NCI-H1436 (cell line): ENCODE results near the gene ZNF160.
"Not testable (repeated sequence)": the region's sequence is repeated elsewhere in the genome, so short reads cannot be mapped to it uniquely, and the experiment has no call there.

Experiments used
- DNase-seq: peaks from one replicate; lab custom pipeline; 2025; lab: John Stamatoyannopoulos, UW

ZNF160 gene

GRCh38 chr19:53103234-53104203 lies at the start of gene ZNF160:
Gene ZNF160, minus strand, starts transcription at chr19:53103422. Its CDS starts 17,146 bp downstream, at chr19:53086276.
- DNase-seq: peak; percentile 99

DNA sequence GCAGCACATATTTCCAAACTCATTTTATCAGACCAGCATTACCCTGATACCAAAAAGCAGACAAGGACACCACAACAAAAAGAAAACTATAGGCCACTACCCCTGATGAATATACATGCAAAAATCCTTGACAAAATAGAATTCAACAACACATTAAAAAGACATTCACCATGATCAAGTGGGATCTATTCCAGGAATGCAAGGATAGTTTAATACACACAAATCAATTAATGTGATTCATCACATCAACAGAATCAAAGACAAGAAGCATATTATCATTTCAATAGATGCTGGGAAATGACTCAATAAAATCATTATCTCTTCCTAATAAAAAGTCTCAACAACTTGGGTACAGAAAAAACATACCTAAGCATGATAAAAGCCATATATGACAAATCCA lies 44.4 kb upstream of the ZNF160 start:
- DNase-seq: no peak

DNA sequence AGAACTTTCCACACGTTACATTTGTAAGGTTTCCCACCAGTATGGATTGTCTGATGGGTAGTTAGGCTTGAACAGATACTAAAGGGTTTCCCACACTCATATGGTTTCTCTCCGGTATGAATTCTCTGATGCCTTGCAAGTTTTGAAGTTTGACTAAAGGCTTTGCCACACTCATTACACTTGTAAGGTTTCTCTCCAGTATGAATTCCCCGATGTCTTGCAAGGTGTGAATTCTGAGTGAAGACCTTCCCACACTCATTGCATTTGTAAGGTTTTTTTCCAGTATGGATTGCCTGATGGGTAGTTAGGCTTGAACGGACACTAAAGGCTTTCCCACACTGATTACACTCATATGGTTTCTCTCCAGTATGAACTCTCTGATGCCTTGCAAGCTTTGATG lies 37.1 kb upstream of the ZNF160 start:
- DNase-seq: no peak

DNA sequence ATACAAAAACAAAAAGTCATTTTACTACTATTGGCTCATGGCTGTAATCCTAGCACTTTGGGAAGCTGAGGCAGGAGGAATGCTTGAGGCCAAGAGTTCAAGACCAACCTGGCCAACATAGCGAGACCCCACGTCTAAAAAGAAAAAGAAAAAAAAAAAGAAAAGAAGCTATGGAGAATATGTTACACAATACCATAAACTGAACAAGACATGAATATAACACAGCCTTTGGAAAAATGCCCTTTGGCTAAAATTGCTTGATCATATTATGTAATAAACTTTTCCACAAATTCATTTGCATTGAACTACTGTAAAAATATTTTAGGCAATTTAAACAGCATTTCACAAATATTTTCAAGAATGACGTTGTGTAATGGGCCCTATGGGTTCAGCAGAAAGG lies 33.2 kb upstream of the ZNF160 start:
- no peak for DNase-seq

DNA sequence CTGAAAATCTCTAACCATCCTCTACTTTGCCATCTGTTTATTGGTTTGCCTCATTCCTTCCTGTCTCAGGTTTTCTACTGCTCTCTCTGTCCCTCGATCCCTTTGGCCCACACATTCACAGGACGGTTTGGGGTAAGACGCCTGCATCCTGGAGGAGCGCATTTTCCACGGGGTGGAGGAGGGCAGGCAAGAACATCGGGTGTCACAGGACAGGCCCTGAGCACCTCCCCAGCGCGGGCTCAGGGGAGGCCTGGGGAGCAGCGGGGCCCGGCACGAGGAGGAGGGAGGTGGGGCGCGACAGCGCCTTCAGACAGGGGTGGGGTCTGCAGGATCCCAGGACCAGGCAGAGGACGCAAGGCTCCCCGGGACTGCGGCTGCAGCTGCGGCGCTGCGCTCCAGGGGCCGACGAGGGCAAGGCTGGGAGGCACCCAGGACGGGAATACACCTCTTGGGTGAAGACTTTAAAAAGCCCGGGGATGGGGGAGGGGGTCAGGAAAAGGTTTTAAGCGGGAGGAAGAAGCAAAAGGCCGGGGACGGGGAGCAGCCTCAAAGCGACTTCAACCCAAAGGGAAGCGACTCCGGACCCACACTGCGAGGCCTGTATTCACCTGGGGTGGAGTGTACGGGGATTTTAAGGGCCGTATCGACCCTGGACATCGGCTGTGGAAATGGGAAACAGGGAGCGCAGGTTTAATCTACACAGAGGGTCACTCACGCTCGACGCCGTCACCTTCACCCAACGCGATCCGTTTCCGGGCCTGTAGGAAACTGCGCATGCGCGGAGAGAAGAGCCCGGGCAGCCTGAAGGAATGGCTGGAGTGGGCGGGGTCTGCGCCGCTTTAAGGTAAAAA lies 29.1 kb upstream of the ZNF160 start, which contains the start of gene ZNF415:
ZNF415 (minus strand) TSS at position 770 of the 851 bp plus-strand sequence. CDS start 10,234 bp downstream, outside the sequence.
- no peak for DNase-seq

DNA sequence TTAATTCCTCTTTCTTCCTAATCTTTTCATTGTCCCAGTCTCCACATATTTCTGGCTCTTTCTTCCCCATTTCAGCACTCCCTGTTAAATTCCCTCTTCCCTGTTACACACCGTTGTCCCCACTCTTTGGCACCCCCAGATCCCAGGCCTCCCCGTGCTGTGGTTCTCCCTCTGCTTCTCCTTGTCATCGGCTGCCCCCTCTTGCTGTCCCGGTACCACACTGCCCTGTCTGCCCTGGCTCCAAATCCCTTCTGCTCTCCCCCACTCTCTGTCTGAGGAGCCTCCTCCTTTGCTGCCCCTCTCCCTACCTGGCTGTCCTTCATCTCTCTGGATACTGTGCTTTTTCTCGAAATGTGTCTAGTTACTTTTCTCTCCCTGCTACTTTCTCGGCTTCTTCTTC lies 28.5 kb upstream of the ZNF160 start:
- DNase-seq: no peak

DNA sequence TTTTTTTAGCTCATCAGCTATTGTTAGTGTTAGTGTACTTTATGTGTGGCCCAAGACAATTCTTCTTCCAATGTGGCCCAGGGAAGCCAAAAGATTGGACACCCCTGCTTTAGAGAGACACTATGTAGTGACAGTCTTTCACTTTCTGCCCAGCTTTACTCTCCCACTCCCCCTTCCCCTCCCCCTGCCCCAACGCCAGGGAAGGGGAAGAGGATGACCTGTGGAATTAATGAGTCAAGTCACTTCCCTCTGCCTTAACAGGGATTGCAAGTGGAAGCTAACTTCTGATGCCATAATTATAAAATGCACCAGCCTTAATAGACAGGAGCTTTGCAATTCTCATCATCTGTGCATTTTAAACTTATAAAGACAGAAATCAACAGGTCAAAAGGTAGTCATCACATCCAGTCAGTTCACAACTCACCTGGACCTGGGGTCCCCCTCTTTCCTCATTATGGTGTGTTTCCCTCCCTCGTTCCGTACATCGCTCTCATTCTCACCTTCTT lies 27.9 kb upstream of the ZNF160 start:
- no peak for DNase-seq

GRCh38 chr19:53130506-53130905 lies 27.3 kb upstream of the ZNF160 start:
- DNase-seq: no peak

GRCh38 chr19:53126733-53127526 lies 23.7 kb upstream of the ZNF160 start:
- not testable (repeated sequence) for DNase-seq

GRCh38 chr19:53123400-53123799 lies 20.2 kb upstream of the ZNF160 start:
- no peak for DNase-seq

DNA sequence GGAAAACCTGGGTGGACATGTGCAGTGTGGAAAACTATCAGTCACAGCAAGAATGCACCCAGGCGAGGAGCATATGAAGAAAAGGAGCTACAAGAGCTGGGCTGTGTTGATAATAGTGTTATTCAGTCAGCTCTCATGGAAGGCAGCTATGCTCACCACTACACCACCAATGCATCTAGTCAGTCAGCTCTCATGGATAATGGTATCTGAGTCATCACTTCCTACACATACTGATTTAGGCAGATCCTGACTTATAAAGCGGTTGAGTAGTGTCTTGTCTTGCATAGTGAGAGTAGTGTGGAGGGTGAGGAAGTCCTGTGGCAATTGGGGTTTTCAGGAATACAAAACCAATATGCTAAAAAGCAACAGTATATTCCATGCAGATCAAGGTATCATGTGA lies 9.1 kb upstream of the ZNF160 start:
- DNase-seq: no peak

DNA sequence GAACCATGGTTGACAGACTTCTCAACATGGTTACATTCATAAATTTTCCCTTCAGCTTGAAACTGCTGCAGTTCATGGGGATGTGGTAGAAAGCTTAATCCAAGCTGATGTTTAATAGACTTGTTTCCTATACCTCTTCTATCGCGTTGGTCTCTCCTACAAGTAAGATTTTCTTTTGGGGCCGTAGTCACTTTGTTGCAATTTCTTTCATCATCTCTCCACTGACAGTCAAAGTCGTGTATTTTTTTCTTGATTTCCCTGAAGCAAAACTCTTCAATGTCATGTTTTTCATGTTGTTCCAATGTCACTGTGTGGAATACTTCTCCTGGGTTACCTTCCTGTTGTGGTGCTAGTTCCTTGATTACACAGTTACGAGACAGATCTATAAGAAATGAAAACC lies 6.3 kb upstream of the ZNF160 start:
- no peak for DNase-seq

DNA sequence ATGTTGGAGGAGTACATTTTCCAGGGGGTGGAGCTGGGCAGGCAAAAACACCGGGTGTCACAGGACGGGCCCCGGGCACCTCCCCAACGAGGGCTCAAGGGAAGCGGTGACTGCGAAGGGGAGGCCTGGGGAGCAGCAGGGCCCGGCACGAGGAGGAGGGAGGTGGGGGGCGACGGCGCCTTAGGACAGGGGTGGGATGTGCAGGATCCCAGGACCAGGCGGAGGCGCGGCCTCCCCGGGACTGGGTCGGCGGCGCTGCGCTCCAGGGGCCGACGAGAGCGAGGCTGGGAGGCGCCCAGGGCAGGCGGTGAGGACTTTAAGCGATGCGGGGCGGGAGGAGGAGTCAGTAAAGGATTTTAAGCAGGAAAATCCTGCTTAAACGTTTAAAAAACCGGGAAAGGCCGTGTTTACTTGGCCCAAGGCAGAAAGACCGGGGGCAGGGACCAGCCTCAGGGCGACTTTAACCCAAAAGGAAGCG lies 427 bp downstream of the ZNF160 start:
- no peak for DNase-seq

DNA sequence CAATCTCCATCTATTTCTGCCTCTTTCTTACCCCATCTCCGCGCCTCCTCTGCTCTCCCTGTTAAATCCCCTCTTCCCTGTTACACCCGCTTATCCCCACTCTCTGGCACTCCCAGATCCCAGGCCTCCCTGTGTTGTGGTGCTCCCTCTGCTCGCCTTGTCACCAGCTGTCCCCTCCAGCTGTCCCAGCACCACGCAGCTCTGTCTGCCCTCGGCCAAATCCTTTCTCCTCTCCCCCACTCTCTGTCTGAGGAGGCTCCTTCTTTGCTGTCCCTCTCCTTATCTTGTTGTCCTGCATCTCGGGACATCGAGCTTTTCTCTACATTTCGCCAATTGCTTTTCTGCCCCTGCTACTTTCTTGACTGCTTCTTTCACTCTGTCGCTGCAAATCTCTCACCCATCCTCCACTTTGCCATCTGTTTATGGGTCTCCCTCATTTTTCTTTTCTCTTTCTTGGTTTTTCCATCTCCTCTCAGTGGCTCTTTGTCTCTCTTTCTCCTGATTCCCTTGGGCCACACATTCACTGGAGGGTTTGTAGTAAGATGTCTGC lies 941 bp downstream of the ZNF160 start:
- DNase-seq: no peak

DNA sequence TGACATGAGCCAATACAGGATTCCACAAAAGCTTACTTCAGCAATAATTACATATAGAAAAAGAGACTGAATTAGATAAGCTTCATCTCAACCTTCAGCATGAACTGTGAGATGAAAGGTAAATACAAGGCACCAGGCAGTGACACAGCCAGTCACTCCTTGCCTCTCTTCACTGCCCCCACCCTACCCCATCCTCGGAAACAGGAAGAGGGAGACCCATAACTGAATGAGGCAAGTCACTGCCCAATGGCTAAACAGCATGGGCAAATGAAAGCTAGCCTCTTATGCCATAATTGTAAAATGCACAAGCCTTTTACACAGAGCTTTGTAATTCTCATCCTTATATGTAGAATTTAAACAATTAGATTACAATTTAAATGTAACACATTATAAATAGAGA lies 1.7 kb downstream of the ZNF160 start:
- DNase-seq: no peak

DNA sequence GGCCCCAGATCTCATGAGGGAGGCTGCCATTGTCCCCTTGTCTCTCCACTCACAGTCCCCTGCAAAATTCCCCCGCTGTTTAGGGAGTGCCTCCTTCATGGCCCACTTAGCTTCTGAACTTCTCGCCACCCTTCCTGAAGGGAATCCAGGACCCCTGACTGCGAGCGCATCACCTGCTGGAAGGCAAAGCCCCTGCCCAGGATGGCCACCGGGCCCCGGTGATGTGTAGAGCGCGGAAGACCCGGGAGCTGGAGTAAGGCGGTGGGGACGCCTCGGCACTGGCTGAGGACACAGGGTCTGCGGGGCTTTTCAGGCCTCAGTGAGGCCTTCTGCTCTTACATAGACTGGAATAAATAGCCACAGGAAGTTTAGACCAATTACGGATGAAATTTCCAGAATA lies 4.7 kb downstream of the ZNF160 start:
- DNase-seq: not testable (repeated sequence)

GRCh38 chr19:53096982-53097690 lies 6.1 kb downstream of the ZNF160 start:
- not testable (repeated sequence) for DNase-seq

- DNase-seq: not testable (repeated sequence)
Measured at GRCh38 chr19:53096579-53096978, 6.6 kb downstream of the ZNF160 start.

DNA sequence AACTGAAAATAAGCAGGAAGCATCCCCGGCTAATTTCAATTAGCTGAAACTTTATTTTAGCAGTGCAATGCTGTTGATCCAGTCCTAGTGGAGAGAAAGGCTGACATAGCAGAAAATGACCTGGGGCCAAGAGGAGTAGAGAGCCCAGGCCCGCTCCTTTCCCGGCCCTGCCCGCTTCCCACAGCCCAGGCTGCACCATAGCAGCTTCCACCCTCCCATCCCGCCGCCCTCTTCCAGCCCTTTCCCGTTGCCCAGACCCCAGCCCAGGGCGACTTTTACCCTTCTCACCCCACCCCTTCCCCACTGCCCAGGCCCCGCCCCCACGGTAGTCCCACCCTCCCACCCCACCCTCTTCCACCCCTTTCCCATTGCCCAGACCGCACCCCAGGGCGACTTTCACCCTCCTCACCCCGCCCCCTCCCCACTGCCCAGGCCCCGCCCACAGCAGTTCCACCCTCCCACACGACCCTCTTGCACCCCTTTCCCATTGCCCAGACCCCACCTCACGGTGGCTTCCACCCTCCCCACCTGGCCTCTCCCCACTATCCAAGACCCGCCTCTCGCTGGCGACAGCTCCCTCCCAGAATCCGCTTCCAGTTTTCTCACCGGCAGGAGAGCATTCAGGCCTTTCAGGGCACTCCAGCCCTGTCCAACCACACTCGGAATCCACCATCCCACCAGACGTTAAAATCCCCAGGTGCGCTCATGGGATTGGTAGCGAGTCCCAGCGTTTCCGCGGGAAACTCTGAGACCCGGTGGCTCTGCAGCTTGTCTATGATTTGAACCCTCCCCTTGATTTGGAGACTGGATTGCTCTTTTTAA lies 8.3 kb downstream of the ZNF160 start:
- DNase-seq: no peak

- no peak for DNase-seq
Measured at GRCh38 chr19:53092723-53093122, 10.5 kb downstream of the ZNF160 start.
